HG02973 (cell line): Measurements from ENCODE around the gene RASAL1.
"Not testable (repeated sequence)": the region's sequence is repeated elsewhere in the genome, so short reads cannot be mapped to it uniquely, and the experiment has no call there.

Source experiments
- ATAC-seq: cut with Tn5 transposase; IDR thresholded peaks from one replicate; pipeline ENCODE4 v1.9.1; 2021; ENCODE audit warnings: moderate library complexity; ENCODE audit not compliant: unreplicated experiment

The RASAL1 gene

DNA sequence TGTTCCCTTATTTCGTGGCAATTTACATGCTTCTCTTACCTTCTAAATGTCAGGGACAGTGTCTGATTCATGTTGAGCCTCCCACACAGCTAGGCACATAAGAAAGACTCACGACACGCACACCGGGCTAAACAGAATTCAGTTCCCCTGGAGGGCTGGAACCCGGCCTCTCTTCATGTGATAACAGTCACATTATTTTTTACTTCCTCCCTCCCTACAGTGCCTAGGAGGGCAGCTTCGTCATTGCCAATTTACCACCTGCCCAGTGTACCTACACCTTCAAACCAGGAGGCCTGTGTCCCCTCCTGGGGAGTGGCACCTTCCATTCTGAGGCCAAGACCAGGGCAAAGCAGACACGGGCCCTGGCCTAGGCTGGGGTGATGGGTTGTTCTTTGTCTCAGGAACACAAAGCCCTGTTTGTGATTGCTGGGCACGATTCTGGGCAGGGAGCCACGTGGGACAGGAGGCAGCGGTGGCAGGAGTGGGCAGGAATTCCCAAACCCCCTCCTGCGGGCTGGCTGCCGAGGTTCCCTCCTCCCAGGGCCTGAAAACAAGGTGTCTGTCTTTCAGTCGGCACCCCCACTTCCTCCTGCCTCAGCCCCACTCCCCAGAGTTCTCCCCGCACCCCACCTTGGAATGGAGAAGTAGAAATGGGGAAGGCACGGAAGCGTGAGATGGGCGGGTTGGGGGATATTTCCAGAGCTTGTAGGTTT is 6.8 kb upstream of the RASAL1 start:
- ATAC-seq = no peak

- not testable (repeated sequence) for ATAC-seq
These were observed 6.2 kb upstream of the RASAL1 start for GRCh38 chr12:113141716-113142115.

DNA sequence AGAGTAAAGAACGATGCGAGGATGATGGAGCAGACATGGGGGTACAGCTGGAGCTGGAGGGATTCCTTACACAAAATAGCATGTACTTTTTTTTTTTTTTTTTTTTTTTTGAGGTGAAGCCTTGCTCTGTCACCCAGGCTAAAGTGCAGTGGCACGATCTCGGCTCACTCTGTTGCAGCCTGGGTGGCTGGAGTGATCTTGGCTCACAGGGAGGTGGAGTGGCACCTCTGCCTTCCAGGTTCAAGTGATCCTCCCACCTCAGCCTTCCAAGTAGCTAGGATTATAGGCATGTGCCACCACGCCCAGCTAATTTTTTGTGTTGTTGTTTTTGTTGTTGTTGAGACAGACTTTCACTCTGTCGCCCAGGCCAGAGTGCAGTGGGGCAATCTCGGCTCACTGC is 5.1 kb upstream of the RASAL1 start:
- no peak for ATAC-seq

DNA sequence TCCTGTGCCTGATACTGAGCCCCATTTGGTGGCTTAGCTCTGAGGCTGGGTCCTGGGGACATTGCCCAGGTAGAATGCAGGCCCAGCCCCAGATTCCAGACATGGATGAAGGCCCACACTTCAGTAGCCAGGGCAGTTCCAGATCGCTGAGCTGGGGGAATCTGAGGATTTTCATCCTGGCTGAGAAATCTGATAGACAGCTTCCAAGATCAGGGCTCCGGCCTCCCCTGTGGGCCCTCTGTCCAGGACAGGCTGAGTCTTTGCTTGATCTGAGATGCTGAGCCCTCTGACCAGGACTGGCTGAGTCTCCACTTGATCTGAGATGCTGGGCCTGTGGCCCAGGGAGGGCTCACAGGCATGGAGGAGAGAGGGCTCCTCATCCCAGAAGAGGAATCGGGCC is 3.3 kb upstream of the RASAL1 start:
- ATAC-seq = no peak

- no peak for ATAC-seq
These were observed 2.6 kb upstream of the RASAL1 start for GRCh38 chr12:113137861-113138783.

DNA sequence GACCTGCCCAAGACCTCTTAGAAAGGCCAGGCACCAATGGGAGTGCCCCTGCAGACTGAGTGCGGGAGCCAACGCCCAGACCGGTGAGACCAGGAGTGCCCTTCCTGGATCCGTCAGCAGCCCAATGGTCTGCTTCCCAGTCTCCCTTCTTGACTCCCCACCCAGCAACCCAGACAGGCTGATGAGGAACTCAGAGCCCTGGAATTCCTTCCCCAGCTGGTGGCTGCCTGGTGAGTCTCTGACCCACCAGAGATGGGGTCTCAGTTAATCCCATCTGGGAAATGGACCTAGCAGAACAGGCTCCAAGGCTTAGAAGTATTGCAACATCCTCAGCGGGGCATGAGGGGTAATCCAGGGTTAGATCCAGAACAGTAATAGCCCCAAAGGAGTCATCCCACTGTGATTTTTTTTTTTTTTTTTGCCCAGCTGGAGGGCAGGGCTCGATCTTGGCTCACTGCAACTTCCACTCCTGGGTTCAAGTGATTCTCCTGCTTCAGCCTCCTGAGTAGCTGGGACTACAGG is 1.5 kb upstream of the RASAL1 start:
- ATAC-seq = no peak

DNA sequence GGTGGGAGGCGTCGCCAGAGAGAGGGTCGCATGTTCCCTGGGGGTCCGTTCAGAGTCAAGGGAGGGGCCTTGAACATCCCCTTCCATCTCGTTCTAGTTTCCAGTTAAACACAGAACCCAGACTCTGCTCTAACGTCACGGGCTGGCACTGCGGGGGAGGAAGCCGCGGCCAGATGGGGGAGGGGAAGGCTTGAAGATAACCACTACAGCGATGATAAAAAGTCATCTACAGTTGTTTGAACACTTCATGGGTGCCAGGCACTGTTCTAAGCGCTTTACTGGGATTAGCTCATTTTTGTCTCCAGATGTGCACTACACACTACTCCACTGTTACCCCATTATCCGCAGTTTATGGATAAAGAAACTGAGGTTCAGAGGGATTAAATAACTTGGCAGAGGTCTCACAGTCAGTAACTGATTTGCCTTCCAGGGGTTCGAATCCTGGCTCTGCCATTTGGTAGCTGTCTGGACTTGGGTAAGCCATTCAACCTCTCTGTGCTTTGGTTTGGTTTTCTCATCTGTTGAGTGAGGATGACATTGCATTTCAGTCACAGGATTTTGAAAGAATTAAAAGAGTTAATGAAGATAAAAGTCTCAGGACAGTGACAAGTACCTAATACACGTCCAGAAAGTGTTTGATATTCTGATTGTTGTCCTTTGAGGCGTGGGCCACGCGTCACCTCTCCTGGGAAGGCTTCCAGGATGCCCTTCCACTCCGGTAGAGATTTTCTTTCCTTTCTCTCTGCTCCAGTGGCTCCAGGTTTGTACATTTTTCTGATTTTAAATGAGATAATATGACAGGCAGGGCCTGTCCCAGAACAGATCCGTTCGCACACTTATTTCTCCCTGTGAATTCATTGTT is 798 bp upstream of the RASAL1 start:
- ATAC-seq = no peak

DNA sequence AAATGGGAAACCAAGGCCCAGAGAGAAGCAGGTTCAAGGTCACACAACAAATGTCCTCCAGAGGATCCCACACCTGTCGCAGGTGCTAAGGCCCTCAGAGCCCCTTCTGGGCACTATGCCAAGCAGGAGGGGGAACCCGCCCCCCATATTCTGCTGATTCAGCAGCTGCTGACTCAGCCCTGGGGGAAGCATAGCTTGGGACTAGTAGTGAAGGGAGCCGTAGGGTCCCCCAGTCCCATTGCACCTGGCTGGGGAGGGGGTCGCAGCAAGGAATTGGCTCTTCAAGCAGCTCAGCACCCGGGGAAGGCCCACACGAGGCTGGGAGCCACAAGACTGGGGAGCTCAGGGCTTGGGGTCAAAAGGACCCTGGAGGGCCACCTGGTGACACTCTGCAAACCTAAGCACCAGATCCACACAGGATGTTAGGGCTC is 1.0 kb downstream of the RASAL1 start:
- ATAC-seq = no peak

- ATAC-seq = no peak
These were observed 1.5 kb downstream of the RASAL1 start for GRCh38 chr12:113134071-113134470.

- ATAC-seq = no peak
These were observed 1.9 kb downstream of the RASAL1 start for GRCh38 chr12:113133666-113134065.

DNA sequence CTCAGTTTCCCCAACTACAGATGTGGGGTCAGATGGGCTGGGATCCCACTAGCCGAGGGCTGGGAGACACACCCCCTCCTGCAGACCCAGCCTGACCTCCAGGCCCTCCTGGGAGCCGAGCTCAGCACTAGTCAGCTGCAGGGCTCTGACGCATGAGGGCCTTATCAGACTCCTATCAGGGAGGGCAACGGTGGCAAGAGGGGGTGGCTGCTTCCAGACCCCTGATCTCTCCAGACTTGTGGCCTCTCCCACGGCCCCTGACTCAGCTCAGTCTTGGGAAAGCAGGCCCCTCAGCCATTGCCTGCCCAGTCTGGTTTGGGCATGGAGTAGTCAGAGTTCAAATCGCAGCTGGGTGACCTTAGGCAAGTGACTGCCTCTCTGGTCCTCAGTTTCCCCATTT is 2.5 kb downstream of the RASAL1 start:
- ATAC-seq = no peak

DNA sequence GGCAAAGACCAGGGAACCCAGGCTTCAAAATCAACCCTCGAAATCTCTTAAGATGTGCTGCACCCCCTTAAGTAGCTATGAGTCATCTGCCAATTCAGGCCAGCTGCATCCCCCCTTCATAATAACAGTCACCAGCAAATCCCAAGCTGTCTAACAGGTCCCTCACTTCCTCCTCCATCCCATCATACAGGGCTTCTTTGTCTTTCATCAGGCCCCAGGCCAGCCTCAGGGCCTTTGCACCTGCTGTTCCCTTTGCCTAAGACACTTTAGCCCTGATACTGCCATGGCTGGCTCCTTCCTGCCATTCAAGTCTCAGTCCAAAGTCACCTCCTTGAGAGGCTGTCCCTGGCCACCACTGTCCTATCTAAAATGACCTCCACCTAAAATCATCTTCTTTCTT is 4.0 kb downstream of the RASAL1 start:
- ATAC-seq = no peak

DNA sequence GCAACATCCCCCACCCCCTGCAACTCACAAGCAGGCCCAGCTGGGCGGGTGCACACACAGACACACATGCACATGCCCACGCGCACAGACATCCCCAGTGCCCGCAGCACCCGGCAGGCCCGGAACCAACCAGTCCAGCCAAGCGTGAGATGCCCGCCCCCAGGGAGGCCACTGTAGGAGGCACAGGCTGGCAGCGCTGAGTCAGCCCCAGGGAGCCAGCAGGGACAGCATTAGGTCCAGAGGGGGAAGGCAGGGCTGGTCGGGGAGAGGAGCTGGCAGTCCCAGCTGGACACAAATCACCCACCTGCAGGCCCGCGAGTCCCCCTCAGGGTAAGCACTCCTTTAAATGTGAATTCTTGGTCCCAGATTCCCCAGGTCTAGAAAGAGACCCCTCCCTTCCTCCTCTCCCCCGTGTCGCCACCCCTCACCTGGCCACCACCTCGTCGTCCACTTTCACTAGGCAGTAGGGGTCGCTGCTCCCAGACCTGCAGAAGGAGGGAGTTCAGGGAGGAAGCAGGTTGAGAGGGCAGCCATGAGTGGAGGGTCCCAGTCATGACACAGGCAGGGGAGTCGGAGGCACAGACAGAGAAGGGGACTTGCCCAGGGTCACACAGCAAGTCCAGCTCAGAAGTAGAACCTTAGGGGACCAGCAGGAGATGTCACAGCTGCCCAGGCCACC is 5.0 kb downstream of the RASAL1 start:
- ATAC-seq = no peak

GRCh38 chr12:113129664-113130456 is 5.7 kb downstream of the RASAL1 start:
- ATAC-seq = no peak

- no peak for ATAC-seq
These were observed 6.5 kb downstream of the RASAL1 start for GRCh38 chr12:113128802-113129663.

GRCh38 chr12:113127791-113128199 is 7.8 kb downstream of the RASAL1 start:
- ATAC-seq = no peak

GRCh38 chr12:113120670-113121370 is 14.7 kb downstream of the RASAL1 start:
- no peak for ATAC-seq
